CD14-positive monocyte (primary cell): ENCODE measurements around the gene DUOXA1. TPM values are rescaled to one million over a fixed set of nuclear protein-coding genes. Genes with fewer than 3 reads are reported as not detected.
A peak's percentile ranks its signal among the peaks of the same experiment; 100 is the strongest.
"Not testable (repeated sequence)": the region's sequence is repeated elsewhere in the genome, so short reads cannot be mapped to it uniquely, and the experiment has no call there.

Source experiments
- DNase-seq, 3 donors: peaks; one replicate each; pipeline ENCODE4 v3.0.0-alpha.2; 2011 to 2022
- H2AFZ ChIP-seq: 2 replicates; pipeline ENCODE4 v1.6.0; 2012; ENCODE audit warnings: mild to moderate bottlenecking, low read depth, low read length, inconsistent platforms; ENCODE audit not compliant: insufficient read depth, poor library complexity, severe bottlenecking
- H3K27ac ChIP-seq, 2 donors: 1 replicate in 1 of 2; 2 replicates in 1 of 2; pipeline ENCODE4 v1.5.1; 2012 to 2013; ENCODE audit warnings: low read length in 2 of 2, control low read depth in 1 of 2, inconsistent platforms in 1 of 2, low read depth in 1 of 2, mild to moderate bottlenecking in 1 of 2
- H3K27me3 ChIP-seq, 2 donors: one replicate each; pipeline versions ENCODE4 v1.6.0 to v1.6.1; 2011 to 2013; ENCODE audit warnings: low read length in 2 of 2; ENCODE audit not compliant: control insufficient read depth in 2 of 2, insufficient read depth in 2 of 2
- H3K36me3 ChIP-seq, 2 donors: replicated peaks in 1 of 2; 1 replicate in 1 of 2; 2 replicates in 1 of 2; pipeline versions ENCODE4 v1.5.1 to v1.6.1; 2012 to 2013; ENCODE audit warnings: low read length in 2 of 2, control low read depth in 1 of 2, inconsistent platforms in 1 of 2, mild to moderate bottlenecking in 1 of 2; ENCODE audit not compliant: insufficient read depth in 2 of 2, control insufficient read depth in 1 of 2
- H3K4me1 ChIP-seq, 2 donors: 1 replicate in 1 of 2; 2 replicates in 1 of 2; pipeline versions ENCODE4 v1.5.1 to v1.6.1; 2012 to 2013; ENCODE audit warnings: low read length in 2 of 2, control low read depth in 1 of 2, inconsistent platforms in 1 of 2, mild to moderate bottlenecking in 1 of 2, moderate library complexity in 1 of 2; ENCODE audit not compliant: insufficient read depth in 2 of 2, control insufficient read depth in 1 of 2
- H3K4me2 ChIP-seq: replicated peaks from 2 replicates; pipeline ENCODE3; 2012; ENCODE audit warnings: low read length, moderate library complexity, mild to moderate bottlenecking; ENCODE audit not compliant: poor library complexity, severe bottlenecking; ENCODE audit errors: extremely low read depth
- H3K4me3 ChIP-seq, 3 experiments: fragments of 200-600 bp in 1 of 3; sonication (generic) in 1 of 3; replicated peaks in 1 of 3; 1 replicate in 2 of 3; 2 replicates in 1 of 3; pipeline ENCODE4 v1.5.1; 2011 to 2013; ENCODE audit warnings: low read length in 3 of 3, mild to moderate bottlenecking in 3 of 3, control low read depth in 2 of 3, low read depth in 2 of 3, inconsistent platforms in 1 of 3, moderate library complexity in 1 of 3
- H3K79me2 ChIP-seq: 2 replicates; pipeline ENCODE4 v1.6.0; 2012; ENCODE audit warnings: mild to moderate bottlenecking, control low read depth, inconsistent platforms, low read length, moderate library complexity; ENCODE audit not compliant: insufficient read depth
- H3K9ac ChIP-seq: 2 replicates; pipeline ENCODE4 v1.6.0; 2017; ENCODE audit warnings: low read length, mild to moderate bottlenecking; ENCODE audit not compliant: insufficient read depth, poor library complexity, severe bottlenecking
- H3K9me3 ChIP-seq, 2 donors: replicated peaks in 1 of 2; 1 replicate in 1 of 2; 2 replicates in 1 of 2; pipeline versions ENCODE4 v1.5.1 to v1.6.1; 2012 to 2013; ENCODE audit warnings: low read length in 2 of 2, control low read depth in 1 of 2; ENCODE audit not compliant: control insufficient read depth in 1 of 2, insufficient read depth in 1 of 2
- H4K20me1 ChIP-seq: 2 replicates; pipeline ENCODE4 v1.6.0; 2012; ENCODE audit warnings: mild to moderate bottlenecking, low read length, control low read depth, moderate library complexity; ENCODE audit not compliant: insufficient read depth
- H3K27ac Mint-ChIP-seq, 7 donors: one replicate each; pipeline ENCODE4 v1.8.0; 2020; ENCODE audit warnings: mild to moderate bottlenecking in 7 of 7, mixed read lengths in 7 of 7, moderate library complexity in 6 of 7, inconsistent platforms in 2 of 7
- H3K27me3 Mint-ChIP-seq, 3 donors: one replicate each; pipeline ENCODE4 v1.8.0; 2021 to 2022; ENCODE audit warnings: low read depth in 3 of 3, mild to moderate bottlenecking in 3 of 3, mixed read lengths in 3 of 3, moderate library complexity in 3 of 3, inconsistent platforms in 1 of 3
- H3K36me3 Mint-ChIP-seq, 2 donors: one replicate each; pipeline ENCODE4 v1.8.0; 2020; ENCODE audit warnings: mixed read lengths in 2 of 2, inconsistent platforms in 1 of 2, mild to moderate bottlenecking in 1 of 2
- H3K4me1 Mint-ChIP-seq: one replicate; pipeline ENCODE4 v1.8.0; 2020; ENCODE audit warnings: mild to moderate bottlenecking, mixed read lengths
- H3K4me3 Mint-ChIP-seq, 2 donors: one replicate each; pipeline ENCODE4 v1.8.0; 2020; ENCODE audit warnings: mild to moderate bottlenecking in 2 of 2, mixed read lengths in 2 of 2, moderate library complexity in 1 of 2
- H3K9me3 Mint-ChIP-seq, 7 donors: one replicate each; pipeline ENCODE4 v1.8.0; 2020 to 2022; ENCODE audit warnings: mixed read lengths in 7 of 7, mild to moderate bottlenecking in 6 of 7, moderate library complexity in 6 of 7, inconsistent platforms in 2 of 7
- WGBS: methylation state at CpG from one replicate; pipeline ENCODE4 v1.1.5; 2013; ENCODE audit warnings: missing lambda C conversion rate; ENCODE audit not compliant: insufficient coverage; 5-methylcytosine and 5-hydroxymethylcytosine counted together
- intact Hi-C, 2 donors: fragments of 100-400 bp; cut with micrococcal nuclease; formaldehyde crosslinking; loops; one replicate each; pipeline versions ENCODE4 v1.15.0 to v1.15.1; 2023
- polyA plus RNA-seq, 3 donors: library from polyadenylated mRNA; depleted of rRNA in 1 of 3; unstranded in 2 of 3; stranded (reverse) in 1 of 3; fragments of 300-500 nt in 2 of 3; fragments of >200 nt in 1 of 3; fragmentation: Illumina TruSeq in 2 of 3; gene quantifications; 1 replicate in 2 of 3; 2 replicates in 1 of 3; pipeline ENCODE4 v1.2.3, GENCODE V29; 2012 to 2021
- TF ChIP-seq, protein P1 (sequence below): fragments of 200-600 bp; IDR thresholded peaks from one replicate; pipeline ENCODE4 v1.8.0; 2022; ENCODE audit warnings: antibody characterized with exemption, mild to moderate bottlenecking

Gene DUOXA1
- polyA plus RNA-seq, 3 donors, result not detected

GRCh38 chr15:45137703-45138102, 8.0 kb upstream of the DUOXA1 start:
- H3K4me3 Mint-ChIP-seq, result no peak overlapping the region
- H3K4me2 ChIP-seq, result no peak overlapping the region
- no peaks in the 10 kb centered on the region for H3K36me3 Mint-ChIP-seq
- H3K9ac ChIP-seq, result no peak overlapping the region
- peaks cover 0 to 17% of the 10 kb centered on the region in 2 donors for H3K9me3 ChIP-seq
- H3K27me3 ChIP-seq, result peaks cover 21 to 41% of the 10 kb centered on the region in 2 donors
- intact Hi-C loops, result no loop called here
- WGBS, result 90% methylated on average over 7 of the region's 8 CpGs
- peaks cover 10% of the 10 kb centered on the region for H3K4me1 Mint-ChIP-seq
- peaks cover 44 to 53% (median 45%) of the 10 kb centered on the region in 3 donors for H3K27me3 Mint-ChIP-seq
- H3K4me1 ChIP-seq, result peaks cover 0 to 5% of the 10 kb centered on the region in 2 donors
- TF ChIP-seq, protein P1, sequence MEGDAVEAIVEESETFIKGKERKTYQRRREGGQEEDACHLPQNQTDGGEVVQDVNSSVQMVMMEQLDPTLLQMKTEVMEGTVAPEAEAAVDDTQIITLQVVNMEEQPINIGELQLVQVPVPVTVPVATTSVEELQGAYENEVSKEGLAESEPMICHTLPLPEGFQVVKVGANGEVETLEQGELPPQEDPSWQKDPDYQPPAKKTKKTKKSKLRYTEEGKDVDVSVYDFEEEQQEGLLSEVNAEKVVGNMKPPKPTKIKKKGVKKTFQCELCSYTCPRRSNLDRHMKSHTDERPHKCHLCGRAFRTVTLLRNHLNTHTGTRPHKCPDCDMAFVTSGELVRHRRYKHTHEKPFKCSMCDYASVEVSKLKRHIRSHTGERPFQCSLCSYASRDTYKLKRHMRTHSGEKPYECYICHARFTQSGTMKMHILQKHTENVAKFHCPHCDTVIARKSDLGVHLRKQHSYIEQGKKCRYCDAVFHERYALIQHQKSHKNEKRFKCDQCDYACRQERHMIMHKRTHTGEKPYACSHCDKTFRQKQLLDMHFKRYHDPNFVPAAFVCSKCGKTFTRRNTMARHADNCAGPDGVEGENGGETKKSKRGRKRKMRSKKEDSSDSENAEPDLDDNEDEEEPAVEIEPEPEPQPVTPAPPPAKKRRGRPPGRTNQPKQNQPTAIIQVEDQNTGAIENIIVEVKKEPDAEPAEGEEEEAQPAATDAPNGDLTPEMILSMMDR, result no peak
- no peaks in the 10 kb centered on the region for H3K79me2 ChIP-seq
- no peaks in the 10 kb centered on the region for H4K20me1 ChIP-seq
- no peak overlapping the region for H3K4me3 ChIP-seq
- peaks cover 0 to 12% (median 3%) of the 10 kb centered on the region in 7 donors for H3K9me3 Mint-ChIP-seq
- no peak for DNase-seq
- H3K36me3 ChIP-seq, result no peaks in the 10 kb centered on the region
- H3K27ac Mint-ChIP-seq, result no peak overlapping the region
- H3K27ac ChIP-seq, result no peak overlapping the region
- H2AFZ ChIP-seq, result no peak overlapping the region

DNA sequence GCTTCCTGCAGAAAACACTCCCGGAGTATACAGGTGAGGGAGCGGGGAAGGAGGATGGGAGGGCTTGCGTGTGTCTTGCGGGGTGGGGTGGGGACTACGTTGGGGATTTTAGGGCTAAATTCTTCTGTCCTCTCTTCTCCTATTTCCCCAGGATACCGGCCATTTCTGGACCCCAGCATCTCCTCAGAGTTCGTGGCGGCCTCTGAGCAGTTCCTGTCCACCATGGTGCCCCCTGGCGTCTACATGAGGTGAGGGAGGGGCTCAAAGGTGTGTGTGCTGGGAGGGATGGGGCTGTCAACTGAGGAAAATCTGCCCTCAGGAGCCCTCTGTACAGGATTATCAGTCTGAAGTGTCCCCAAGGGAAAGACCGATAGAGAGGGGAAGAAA, 6.7 kb upstream of the DUOXA1 start:
- Histone ChIP-seq H2AFZ (no peak overlapping the region), H3K4me1 (peaks cover 0 to 5% of the 10 kb centered on the region in 2 donors), H3K36me3 (no peaks in the 10 kb centered on the region), H3K27me3 (peaks cover 29 to 54% of the 10 kb centered on the region in 2 donors), H3K4me3 (no peak overlapping the region), H3K4me2 (no peak overlapping the region), H3K9ac (no peak overlapping the region), H3K9me3 (peaks cover 0 to 17% of the 10 kb centered on the region in 2 donors), H4K20me1 (no peaks in the 10 kb centered on the region), H3K79me2 (no peaks in the 10 kb centered on the region), H3K27ac (no peak overlapping the region)
- Mint-ChIP-seq H3K36me3 (no peaks in the 10 kb centered on the region), H3K27ac (no peak overlapping the region), H3K27me3 (peaks cover 50 to 65% (median 55%) of the 10 kb centered on the region in 3 donors), H3K9me3 (peaks cover 0 to 12% (median 3%) of the 10 kb centered on the region in 7 donors), H3K4me1 (peaks cover 10% of the 10 kb centered on the region), H3K4me3 (peak overlapping the region in 1 of 2 donors; percentile 60)
- TF ChIP-seq, protein P1, result no peak
- intact Hi-C loops, result no loop called here
- WGBS, result no CpG with 5 or more reads among the region's 10 CpGs
- DNase-seq, result no peak

DNA sequence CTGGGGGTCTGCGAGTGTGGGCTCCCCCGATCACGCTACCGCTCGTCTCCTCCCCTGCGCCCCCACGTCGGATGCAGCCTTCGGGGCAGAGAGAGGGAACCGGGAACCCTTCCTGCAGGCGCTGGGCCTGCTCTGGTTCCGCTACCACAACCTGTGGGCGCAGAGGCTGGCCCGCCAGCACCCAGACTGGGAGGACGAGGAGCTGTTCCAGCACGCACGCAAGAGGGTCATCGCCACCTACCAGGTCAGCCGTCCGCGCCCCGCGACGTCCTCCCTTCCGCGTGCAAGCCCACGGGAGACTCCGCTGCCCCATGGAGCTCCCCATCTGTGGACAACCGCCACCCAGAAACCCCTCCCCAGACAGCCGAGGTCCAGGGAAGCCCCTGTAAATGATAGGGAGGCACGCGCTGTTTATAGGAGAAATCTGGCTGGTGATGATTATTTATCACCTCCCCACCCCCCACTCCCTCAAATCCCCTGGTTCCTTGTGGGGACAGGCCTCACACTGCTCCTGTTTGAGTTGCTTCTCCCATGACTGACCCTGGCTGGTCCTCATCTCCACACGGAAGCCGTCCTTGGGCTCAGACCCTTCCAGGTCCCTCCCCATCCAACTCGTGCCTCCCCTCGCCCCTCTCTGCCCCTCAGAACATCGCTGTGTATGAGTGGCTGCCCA, 6.2 kb upstream of the DUOXA1 start:
- H3K27ac Mint-ChIP-seq, intact Hi-C loops, H3K4me2 ChIP-seq, H3K79me2 ChIP-seq, H3K4me3 ChIP-seq, H3K4me1 Mint-ChIP-seq, H3K36me3 Mint-ChIP-seq, H2AFZ ChIP-seq, H3K27ac ChIP-seq, H3K4me1 ChIP-seq, DNase-seq, H3K9ac ChIP-seq, H4K20me1 ChIP-seq, H3K36me3 ChIP-seq: not testable (repeated sequence)
- Mint-ChIP-seq H3K9me3 (peaks cover 0 to 12% (median 3%) of the 10 kb centered on the region in 7 donors), H3K27me3 (peaks cover 55 to 70% (median 60%) of the 10 kb centered on the region in 3 donors), H3K4me3 (peak overlapping the region in 1 of 2 donors; percentile 60)
- 25% methylated on average over 2 of the region's 37 CpGs for WGBS
- Histone ChIP-seq H3K27me3 (peaks cover 35 to 59% of the 10 kb centered on the region in 2 donors), H3K9me3 (peaks cover 0 to 17% of the 10 kb centered on the region in 2 donors)
